GM23338 (cell line): ENCODE data around the gene TAS2R14. TPM values are rescaled to one million over a fixed set of nuclear protein-coding genes. Genes with fewer than 3 reads are reported as not detected.

Source experiments
- ATAC-seq: fragments of 200-7000 bp; cut with Tn5 transposase; 3 replicates; pipeline ENCODE4 v1.9.1; 2020
- DNase-seq: peaks from one replicate; pipeline ENCODE4 v3.0.0-alpha.2; 2015; ENCODE audit warnings: low spot score
- H2AFZ ChIP-seq: fragments of 200-600 bp; sonication (generic); 2 replicates; pipeline ENCODE4 v1.8.0; 2016; ENCODE audit warnings: antibody characterized with exemption, mild to moderate bottlenecking, moderate library complexity
- H3F3A ChIP-seq: fragments of 200-600 bp; sonication (generic); replicated peaks from 2 replicates; pipeline ENCODE4 v1.8.0; 2017; ENCODE audit warnings: antibody characterized with exemption, mixed run types, low read depth
- H3K27ac ChIP-seq: fragments of 200-600 bp; sonication (generic); 2 replicates; pipeline ENCODE4 v1.6.1; 2016; ENCODE audit warnings: low read depth
- H3K27me3 ChIP-seq: fragments of 200-600 bp; sonication (generic); 2 replicates; pipeline ENCODE4 v1.8.0; 2016; ENCODE audit warnings: mild to moderate bottlenecking, mixed run types, moderate library complexity; ENCODE audit not compliant: insufficient read depth
- H3K36me3 ChIP-seq: fragments of 200-600 bp; sonication (generic); 2 replicates; pipeline ENCODE4 v1.8.0; 2016; ENCODE audit warnings: mild to moderate bottlenecking; ENCODE audit not compliant: insufficient read depth
- H3K4me1 ChIP-seq: fragments of 200-600 bp; sonication (generic); 2 replicates; pipeline ENCODE4 v1.8.0; 2016; ENCODE audit warnings: mild to moderate bottlenecking, moderate library complexity; ENCODE audit not compliant: insufficient read depth
- H3K4me2 ChIP-seq: fragments of 200-600 bp; sonication (generic); 2 replicates; pipeline ENCODE4 v1.7.1; 2017; ENCODE audit warnings: mixed run types
- H3K4me3 ChIP-seq: fragments of 200-600 bp; sonication (generic); 2 replicates; pipeline ENCODE4 v1.6.1; 2016; ENCODE audit warnings: mixed run types
- H3K79me2 ChIP-seq: fragments of 200-600 bp; sonication (generic); replicated peaks from 2 replicates; pipeline ENCODE4 v1.8.0; 2017; ENCODE audit warnings: mild to moderate bottlenecking; ENCODE audit not compliant: insufficient read depth
- H3K9me2 ChIP-seq: fragments of 200-600 bp; sonication (generic); 2 replicates; pipeline ENCODE4 v1.8.0; 2017; ENCODE audit not compliant: insufficient read depth
- H4K20me1 ChIP-seq: fragments of 200-600 bp; sonication (generic); replicated peaks from 2 replicates; pipeline ENCODE4 v1.8.0; 2017; ENCODE audit warnings: mild to moderate bottlenecking; ENCODE audit not compliant: insufficient read depth
- H3K27ac Mint-ChIP-seq: 2 replicates; pipeline ENCODE4 v1.8.0; 2020; ENCODE audit warnings: inconsistent platforms, mild to moderate bottlenecking, moderate library complexity, mixed read lengths
- H3K27me3 Mint-ChIP-seq: 3 replicates; pipeline ENCODE4 v1.8.0; 2022; ENCODE audit warnings: low read depth, mild to moderate bottlenecking, moderate library complexity, mixed read lengths, inconsistent platforms; ENCODE audit not compliant: insufficient read depth, poor library complexity
- H3K36me3 Mint-ChIP-seq: 3 replicates; pipeline ENCODE4 v1.8.0; 2021; ENCODE audit warnings: low read depth, mild to moderate bottlenecking, inconsistent platforms, moderate library complexity, mixed read lengths
- H3K4me1 Mint-ChIP-seq: 3 replicates; pipeline ENCODE4 v1.8.0; 2020; ENCODE audit warnings: mild to moderate bottlenecking, inconsistent platforms, mixed read lengths
- H3K4me3 Mint-ChIP-seq: 3 replicates; pipeline ENCODE4 v1.8.0; 2021; ENCODE audit warnings: moderate library complexity, mild to moderate bottlenecking, inconsistent platforms, mixed read lengths
- H3K9me3 Mint-ChIP-seq: 3 replicates; pipeline ENCODE4 v1.8.0; 2020; ENCODE audit warnings: moderate library complexity, mild to moderate bottlenecking, inconsistent platforms, mixed read lengths
- CTCF ChIP-seq, 2 experiments: fragments of 200-600 bp in 1 of 2; sonication (generic) in 1 of 2; conservative IDR thresholded peaks; 2 replicates each; pipeline versions ENCODE4 v1.5.1 to v1.6.1; 2016 to 2017; ENCODE audit warnings: antibody characterized with exemption in 2 of 2, low read depth in 2 of 2, mild to moderate bottlenecking in 2 of 2, moderate library complexity in 1 of 2
- EZH2phosphoT487 ChIP-seq: fragments of 200-600 bp; sonication (generic); IDR thresholded peaks from one replicate; pipeline ENCODE4 v1.8.1; 2018; ENCODE audit warnings: antibody characterized with exemption; ENCODE audit not compliant: unreplicated experiment
- JUNB ChIP-seq: IDR thresholded peaks from one replicate; pipeline ENCODE4 v1.6.1; 2016; ENCODE audit warnings: antibody characterized with exemption; ENCODE audit not compliant: unreplicated experiment
- NANOG ChIP-seq: IDR thresholded peaks from 2 replicates; pipeline ENCODE4 v1.6.1; 2016; ENCODE audit warnings: antibody characterized with exemption, borderline replicate concordance
- STAT1 ChIP-seq: IDR thresholded peaks from one replicate; pipeline ENCODE4 v1.6.1; 2016; ENCODE audit warnings: antibody characterized with exemption; ENCODE audit not compliant: unreplicated experiment
- ZNF331 ChIP-seq: fragments of 250-450 bp; sonication (Bioruptor Pico); IDR thresholded peaks from 2 replicates; pipeline ENCODE4 v1.5.0; 2020; ENCODE audit warnings: low read depth, mild to moderate bottlenecking, moderate library complexity
- polyA plus RNA-seq: library from polyadenylated mRNA; unstranded; fragments of >200 nt; fragmentation: Nextera tagmentation; extraction: Ambion mirVana; gene quantifications from 2 replicates; pipeline ENCODE4 v1.2.1, GENCODE V29; 2016
- total RNA-seq: library from RNA; depleted of rRNA; stranded (reverse); fragments of >200 nt; shearing (Covaris generic); gene quantifications from 2 replicates; pipeline ENCODE4 v1.2.3, GENCODE V29; 2014
- TF ChIP-seq, protein P1 (sequence below): fragments of 250-450 bp; sonication (Bioruptor Pico); IDR thresholded peaks from 2 replicates; pipeline ENCODE4 v1.5.0; 2020; ENCODE audit warnings: mild to moderate bottlenecking, moderate library complexity

Gene TAS2R14
- total and polyA plus RNA-seq, 2 experiments from 2014 or later = 2.6 to 5.9 TPM

DNA sequence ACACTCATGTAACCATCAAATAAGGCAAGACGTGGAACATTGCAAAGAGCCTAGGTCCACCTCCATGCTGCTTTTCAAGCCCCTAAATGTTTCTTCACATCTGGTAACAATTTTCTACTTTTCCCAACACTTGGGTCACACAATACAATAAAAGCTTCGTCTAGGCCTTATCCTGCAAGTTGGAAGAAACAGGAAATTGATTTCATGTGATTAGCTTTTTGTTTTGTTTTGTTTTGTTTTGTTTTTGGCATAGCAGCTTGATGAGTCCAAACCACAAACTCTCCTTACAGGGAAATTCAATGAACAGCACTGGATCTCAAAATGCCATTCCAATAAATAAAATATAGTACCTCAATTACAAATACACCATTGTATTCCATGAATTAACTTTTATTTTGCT is 28.3 kb upstream of the TAS2R14 start (continued):
- TF ChIP-seq, protein P1, sequence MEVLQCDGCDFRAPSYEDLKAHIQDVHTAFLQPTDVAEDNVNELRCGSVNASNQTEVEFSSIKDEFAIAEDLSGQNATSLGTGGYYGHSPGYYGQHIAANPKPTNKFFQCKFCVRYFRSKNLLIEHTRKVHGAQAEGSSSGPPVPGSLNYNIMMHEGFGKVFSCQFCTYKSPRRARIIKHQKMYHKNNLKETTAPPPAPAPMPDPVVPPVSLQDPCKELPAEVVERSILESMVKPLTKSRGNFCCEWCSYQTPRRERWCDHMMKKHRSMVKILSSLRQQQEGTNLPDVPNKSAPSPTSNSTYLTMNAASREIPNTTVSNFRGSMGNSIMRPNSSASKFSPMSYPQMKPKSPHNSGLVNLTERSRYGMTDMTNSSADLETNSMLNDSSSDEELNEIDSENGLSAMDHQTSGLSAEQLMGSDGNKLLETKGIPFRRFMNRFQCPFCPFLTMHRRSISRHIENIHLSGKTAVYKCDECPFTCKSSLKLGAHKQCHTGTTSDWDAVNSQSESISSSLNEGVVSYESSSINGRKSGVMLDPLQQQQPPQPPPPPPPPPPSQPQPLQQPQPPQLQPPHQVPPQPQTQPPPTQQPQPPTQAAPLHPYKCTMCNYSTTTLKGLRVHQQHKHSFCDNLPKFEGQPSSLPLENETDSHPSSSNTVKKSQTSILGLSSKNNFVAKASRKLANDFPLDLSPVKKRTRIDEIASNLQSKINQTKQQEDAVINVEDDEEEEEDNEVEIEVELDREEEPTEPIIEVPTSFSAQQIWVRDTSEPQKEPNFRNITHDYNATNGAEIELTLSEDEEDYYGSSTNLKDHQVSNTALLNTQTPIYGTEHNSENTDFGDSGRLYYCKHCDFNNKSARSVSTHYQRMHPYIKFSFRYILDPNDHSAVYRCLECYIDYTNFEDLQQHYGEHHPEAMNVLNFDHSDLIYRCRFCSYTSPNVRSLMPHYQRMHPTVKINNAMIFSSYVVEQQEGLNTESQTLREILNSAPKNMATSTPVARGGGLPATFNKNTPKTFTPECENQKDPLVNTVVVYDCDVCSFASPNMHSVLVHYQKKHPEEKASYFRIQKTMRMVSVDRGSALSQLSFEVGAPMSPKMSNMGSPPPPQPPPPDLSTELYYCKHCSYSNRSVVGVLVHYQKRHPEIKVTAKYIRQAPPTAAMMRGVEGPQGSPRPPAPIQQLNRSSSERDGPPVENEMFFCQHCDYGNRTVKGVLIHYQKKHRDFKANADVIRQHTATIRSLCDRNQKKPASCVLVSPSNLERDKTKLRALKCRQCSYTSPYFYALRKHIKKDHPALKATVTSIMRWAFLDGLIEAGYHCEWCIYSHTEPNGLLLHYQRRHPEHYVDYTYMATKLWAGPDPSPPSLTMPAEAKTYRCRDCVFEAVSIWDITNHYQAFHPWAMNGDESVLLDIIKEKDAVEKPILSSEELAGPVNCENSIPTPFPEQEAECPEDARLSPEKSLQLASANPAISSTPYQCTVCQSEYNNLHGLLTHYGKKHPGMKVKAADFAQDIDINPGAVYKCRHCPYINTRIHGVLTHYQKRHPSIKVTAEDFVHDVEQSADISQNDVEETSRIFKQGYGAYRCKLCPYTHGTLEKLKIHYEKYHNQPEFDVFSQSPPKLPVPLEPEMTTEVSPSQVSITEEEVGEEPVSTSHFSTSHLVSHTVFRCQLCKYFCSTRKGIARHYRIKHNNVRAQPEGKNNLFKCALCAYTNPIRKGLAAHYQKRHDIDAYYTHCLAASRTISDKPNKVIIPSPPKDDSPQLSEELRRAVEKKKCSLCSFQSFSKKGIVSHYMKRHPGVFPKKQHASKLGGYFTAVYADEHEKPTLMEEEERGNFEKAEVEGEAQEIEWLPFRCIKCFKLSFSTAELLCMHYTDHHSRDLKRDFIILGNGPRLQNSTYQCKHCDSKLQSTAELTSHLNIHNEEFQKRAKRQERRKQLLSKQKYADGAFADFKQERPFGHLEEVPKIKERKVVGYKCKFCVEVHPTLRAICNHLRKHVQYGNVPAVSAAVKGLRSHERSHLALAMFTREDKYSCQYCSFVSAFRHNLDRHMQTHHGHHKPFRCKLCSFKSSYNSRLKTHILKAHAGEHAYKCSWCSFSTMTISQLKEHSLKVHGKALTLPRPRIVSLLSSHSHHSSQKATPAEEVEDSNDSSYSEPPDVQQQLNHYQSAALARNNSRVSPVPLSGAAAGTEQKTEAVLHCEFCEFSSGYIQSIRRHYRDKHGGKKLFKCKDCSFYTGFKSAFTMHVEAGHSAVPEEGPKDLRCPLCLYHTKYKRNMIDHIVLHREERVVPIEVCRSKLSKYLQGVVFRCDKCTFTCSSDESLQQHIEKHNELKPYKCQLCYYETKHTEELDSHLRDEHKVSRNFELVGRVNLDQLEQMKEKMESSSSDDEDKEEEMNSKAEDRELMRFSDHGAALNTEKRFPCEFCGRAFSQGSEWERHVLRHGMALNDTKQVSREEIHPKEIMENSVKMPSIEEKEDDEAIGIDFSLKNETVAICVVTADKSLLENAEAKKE = no peak
- TF ChIP-seq JUNB = no peak

DNA sequence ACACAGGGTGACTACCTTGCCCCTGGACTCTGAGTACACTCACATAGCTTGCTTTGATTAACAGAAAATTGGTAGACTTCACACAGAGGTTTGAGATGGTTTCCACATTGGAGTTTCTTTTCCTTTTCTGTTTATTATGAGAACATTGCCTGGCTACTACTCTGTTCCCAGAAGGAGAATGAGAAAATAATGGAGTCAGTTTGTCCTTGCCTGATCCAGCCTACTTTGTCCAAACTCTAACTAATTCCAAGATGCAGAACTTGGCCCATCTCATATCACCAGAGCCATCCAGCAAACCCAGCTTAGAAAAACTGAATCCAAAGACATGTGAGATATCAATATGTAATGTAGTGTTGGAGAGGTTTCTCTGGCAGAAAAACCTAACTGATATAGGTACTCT is 27.3 kb upstream of the TAS2R14 start:
- H3K27ac Mint-ChIP-seq = no peak overlapping the region
- no peak overlapping the region for H3K4me2 ChIP-seq
- no peak for TF ChIP-seq CTCF (conservative IDR thresholded peaks at IDR 0.05; ENCODE audit: low read depth in 2 of 2)
- TF ChIP-seq STAT1 = no peak
- no peak for TF ChIP-seq NANOG
- no peak for TF ChIP-seq JUNB
- TF ChIP-seq ZNF331 (CRISPR knock-in tag) = no peak
- no peak for TF ChIP-seq EZH2phosphoT487
- TF ChIP-seq, protein P1 = no peak

More for the DNA sequence above, 27.3 kb upstream of the TAS2R14 start:
- peaks cover 1% of the 10 kb centered on the region for H3K27me3 Mint-ChIP-seq
- no peaks in the 10 kb centered on the region for H3F3A ChIP-seq
- no peak overlapping the region for H2AFZ ChIP-seq
- H3K9me3 Mint-ChIP-seq = peaks cover 4% of the 10 kb centered on the region; the same call in 1 of the 3 replicates
- H3K36me3 ChIP-seq = no peaks in the 10 kb centered on the region
- no peaks in the 10 kb centered on the region for H3K4me1 ChIP-seq
- peaks cover 5% of the 10 kb centered on the region; the same call in 2 of the 3 replicates for H3K36me3 Mint-ChIP-seq
- H3K4me3 ChIP-seq = no peak overlapping the region
- no peaks in the 10 kb centered on the region for H4K20me1 ChIP-seq
- H3K27ac ChIP-seq = no peak overlapping the region
- DNase-seq (no peak), ATAC-seq (no peak)
- no peak overlapping the region for H3K4me3 Mint-ChIP-seq
- no peaks in the 10 kb centered on the region for H3K27me3 ChIP-seq
- no peaks in the 10 kb centered on the region for H3K4me1 Mint-ChIP-seq
- H3K9me2 ChIP-seq = 0 out of 2 replicates have a peak, but pooled peaks cover 3% of the 10 kb centered on the region
- no peaks in the 10 kb centered on the region for H3K79me2 ChIP-seq
